T47D (cell line): ENCODE measurements around the gene ATP5IF1.

Experiments used
- DNase-seq, 2 experiments: peaks; one replicate each; pipeline versions ENCODE4 v3.0.0 to v3.0.0-alpha.2; 2011 to 2012; ENCODE audit warnings: low read depth in 1 of 2, low spot score in 1 of 2
- JUND ChIP-seq: IDR thresholded peaks from 2 replicates; pipeline ENCODE4 v1.6.1; 2012; ENCODE audit warnings: low read depth
- in situ Hi-C: cut with HindIII; loops from 2 replicates; pipeline ENCODE4 v1.10.0; 2016; ENCODE audit warnings: low sequenced_read_pairs, low pct_unique_long_range_greater_than_20kb

ATP5IF1 gene

DNA sequence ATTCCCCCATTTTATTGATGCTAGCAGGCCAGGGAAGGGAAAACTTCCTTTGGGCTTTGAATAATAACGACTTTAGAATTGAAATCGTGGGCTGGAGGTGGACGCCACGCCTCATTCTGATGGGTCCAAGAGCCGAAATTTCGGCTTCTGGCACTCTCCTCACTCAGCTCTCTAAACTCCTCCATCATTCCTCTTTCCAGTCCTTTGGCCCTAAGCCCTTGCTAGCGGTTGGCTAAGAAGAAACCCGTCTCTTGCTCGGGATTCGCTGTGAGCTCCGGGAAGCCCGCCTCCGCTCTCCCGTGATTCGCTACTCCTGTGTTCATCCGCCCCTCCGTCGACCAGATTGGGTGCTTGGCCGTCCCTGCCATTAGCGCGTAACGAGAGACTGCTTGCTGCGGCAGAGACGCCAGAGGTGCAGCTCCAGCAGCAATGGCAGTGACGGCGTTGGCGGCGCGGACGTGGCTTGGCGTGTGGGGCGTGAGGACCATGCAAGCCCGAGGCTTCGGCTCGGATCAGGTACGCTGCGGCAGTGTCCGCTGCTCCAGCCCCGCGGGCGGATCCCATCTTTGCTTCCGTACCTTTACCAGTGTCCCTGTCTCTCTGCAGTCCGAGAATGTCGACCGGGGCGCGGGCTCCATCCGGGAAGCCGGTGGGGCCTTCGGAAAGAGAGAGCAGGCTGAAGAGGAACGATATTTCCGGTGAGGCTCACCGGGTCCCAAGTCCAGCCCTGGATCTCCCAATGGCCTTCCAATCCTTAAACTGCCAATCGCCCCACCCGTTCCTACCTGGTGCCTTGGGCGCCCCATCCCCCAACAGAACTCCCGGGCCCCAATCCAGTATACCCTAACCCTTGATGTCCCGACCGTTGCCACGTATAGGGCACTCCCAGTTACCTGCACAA lies at the start of gene ATP5IF1:
Gene ATP5IF1, plus strand, starts transcription at position 370 of the 901 bp plus-strand sequence. Its CDS starts 60 bp downstream, at position 430.
- peak; percentile 93 to 97 for DNase-seq
- TF ChIP-seq JUND, result no peak

DNA sequence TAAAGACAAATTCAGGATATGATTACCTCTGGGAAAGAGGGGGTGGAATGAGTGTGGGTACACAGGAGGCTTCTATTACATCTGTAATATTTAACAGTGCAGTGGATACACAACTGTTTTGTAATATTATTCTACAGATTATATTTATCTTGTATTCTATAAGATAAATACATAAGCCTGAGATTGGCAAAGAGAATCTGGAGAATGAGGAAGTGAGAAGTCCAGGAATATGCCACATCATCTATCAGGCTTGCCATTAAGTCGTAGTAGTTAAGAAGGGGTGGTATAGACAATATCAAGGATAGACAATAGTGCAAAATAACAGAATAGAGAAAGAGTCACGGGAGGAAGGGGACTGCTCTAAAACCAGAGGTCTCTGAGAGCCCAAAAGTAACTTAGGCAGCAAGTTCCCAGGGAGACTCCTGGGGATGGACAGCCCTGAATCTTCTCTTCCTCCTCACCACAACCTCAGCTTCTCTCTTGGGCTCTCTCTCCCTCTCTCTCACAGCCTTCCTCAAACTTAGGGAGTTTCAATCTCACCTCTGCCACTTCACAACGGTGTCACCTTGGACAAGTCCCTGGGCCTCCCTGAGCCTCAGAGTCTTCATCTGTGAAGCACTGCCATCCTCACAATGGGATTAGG lies 45.5 kb upstream of the ATP5IF1 start:
- no peak for TF ChIP-seq JUND
- in situ Hi-C loops, result no loop called here
- no peak for DNase-seq

More for the DNA sequence above, at the start of gene ATP5IF1:
- in situ Hi-C loops, result no loop called here

DNA sequence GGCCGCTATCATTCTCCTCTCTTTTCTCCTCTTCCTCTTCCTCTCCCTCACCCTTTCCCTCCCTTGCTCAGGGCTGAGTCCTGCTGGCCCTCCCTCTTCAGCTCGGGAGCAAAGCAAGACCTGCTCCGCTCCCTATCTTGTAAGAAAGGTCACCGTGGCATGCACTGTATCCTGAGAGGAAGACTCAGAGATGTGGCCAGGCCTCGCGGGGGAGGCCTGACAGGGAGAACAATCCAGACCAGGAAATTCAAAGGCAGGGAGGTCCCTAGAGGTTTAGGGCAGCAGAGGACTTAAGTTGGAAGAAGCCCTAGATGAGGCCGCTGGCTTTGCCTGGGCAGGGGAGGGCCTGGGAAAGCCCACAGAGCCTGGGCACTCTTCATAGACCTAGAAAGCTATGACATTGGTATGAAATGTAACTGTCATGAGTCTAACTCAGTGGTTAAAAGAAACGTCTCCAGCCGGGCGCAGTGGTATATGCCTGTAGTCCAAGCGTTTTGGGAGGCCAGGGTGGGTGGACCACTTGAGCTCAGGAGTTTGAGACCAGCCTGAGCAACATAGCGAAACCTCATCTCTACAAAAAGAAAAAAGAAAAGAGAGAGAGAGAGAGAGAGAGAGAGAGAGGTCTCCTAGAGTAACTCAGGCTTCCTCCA lies 44.8 kb upstream of the ATP5IF1 start:
- in situ Hi-C loops, result no loop called here
- DNase-seq, result no peak
- TF ChIP-seq JUND, result no peak

DNA sequence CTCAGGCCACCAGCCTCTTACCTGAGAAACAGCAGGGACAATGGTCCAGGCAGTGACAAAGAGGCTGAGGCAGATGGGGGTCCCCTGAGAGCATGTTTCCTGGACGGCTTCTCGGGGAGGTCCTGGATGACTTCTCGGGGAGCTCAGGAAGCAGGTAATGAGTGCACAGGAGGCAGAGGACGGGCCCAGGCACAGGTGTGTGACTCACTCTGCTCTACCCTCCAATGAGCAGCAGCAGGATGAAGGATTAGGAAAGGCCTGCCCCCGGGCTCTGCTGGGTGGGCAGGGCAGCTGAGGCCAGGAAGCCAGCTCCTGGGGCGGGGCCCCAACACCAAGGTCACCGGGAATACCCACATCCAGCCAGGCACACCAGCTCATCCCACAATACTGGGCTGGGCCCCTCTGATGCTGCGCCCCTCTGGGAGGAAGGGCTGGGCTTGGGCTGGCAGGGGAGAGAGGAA lies 42.2 kb upstream of the ATP5IF1 start:
- in situ Hi-C loops, result no loop called here
- TF ChIP-seq JUND, result no peak
- DNase-seq, result peak in 1 of 2 experiments; percentile 35

DNA sequence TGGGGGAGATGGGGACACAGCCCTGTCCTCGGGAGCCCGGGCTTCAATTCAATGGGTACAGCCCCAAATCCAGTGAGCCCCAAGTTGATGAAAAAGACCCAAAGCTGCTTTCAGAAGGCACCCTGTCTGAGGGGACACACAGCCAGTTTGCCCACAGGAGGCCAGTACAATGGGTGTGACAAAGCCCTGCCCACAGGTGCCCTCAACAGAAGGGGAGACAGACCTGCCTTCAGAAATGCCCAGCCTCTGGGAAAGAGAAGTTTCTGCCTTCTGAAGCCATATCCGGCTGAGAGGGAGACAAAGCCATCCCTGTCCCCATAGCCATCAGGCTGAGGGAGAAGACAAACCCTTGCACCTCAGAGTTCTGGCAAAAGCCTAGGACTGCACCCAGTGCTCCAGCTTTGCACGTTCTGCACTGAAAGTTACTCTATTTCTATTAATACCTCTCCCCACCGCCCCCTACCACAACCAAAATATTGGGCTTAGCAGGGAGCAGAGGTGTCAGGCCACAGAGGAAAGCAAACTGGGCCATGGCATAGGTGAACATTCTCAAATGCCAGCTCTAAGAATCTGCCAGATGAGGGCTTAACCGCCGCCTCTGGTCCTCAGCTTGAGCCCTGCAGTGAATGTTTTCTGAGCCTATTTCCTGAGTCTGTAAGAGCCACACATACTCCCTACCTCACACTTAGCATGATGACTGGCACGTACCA lies 41.4 kb upstream of the ATP5IF1 start:
- no peak for DNase-seq
- in situ Hi-C loops, result no loop called here
- TF ChIP-seq JUND, result no peak

DNA sequence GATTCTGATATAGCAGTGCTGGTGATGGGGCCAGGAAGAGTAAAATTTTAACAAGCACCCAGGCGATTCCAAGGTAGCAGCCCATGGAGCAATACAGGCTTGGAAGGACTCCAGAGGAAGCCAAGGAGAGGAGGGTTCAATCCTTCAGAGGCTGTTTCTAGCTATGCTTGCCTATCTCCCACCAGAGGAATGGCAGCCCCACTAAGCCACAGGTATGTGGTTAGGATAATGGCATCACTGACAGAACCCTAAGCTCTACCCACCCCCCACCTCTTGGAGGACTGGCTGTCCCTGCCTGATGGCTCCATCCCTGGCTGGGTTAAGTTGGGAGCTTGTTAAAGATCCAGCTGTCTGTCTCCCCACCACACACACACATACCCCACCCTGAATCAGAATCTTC lies 40.1 kb upstream of the ATP5IF1 start:
- in situ Hi-C loops, result no loop called here
- DNase-seq, result no peak
- TF ChIP-seq JUND, result no peak

DNA sequence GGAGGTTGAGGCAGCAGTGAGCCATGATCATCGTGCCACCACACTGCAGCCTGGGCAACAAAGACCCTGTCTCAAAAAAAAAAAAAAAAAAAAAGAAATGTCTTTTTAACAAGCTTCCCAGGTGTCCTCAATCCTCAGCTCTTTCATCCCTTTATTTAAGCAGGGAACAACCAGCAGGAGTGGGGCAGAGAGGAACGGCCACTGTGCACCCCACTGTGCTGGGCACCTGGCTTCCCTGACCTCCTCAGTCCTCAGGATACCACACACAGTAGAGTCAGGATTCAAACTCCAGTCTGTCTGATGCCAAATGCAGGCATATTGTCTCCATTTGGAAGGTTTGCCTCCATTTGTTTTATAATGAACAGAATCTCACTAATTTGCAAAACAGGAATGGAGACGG lies 39.6 kb upstream of the ATP5IF1 start:
- in situ Hi-C loops, result no loop called here
- TF ChIP-seq JUND, result no peak
- DNase-seq, result no peak

DNA sequence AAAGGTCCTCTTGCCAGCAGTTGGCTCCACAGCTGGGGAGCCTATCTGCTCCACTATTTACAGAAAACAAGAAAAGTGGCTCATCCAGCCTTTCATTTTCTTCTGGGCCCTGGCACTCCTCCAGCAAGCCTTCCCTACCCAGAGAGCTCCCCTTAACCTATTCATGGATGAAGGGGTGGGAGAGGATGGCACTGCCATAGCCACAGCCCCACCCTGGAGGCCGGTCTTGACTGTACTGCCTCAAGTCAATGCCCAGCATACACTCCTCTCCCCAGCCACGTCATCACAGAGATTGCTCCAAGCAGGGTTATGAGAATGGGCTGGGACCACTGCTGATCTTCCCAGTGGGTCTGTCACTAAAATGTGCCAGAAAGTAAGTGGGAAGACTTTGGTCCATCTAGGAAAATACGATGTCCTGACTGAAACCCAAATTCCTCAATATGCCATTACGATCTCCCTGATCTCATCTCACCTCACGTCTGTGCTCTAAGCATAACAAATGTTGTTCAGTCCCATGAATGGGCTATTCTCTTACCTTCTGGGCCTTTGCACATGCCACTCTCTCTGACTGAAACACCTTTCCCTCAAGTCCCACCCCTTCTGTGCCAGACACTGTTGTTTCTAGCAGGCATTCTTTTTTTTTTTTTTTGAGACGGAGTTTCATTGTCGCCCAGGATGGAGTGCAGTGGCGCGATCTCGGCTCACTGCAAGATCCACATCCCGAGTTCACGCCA lies 38.1 kb upstream of the ATP5IF1 start:
- no peak for DNase-seq
- in situ Hi-C loops, result no loop called here
- no peak for TF ChIP-seq JUND

DNA sequence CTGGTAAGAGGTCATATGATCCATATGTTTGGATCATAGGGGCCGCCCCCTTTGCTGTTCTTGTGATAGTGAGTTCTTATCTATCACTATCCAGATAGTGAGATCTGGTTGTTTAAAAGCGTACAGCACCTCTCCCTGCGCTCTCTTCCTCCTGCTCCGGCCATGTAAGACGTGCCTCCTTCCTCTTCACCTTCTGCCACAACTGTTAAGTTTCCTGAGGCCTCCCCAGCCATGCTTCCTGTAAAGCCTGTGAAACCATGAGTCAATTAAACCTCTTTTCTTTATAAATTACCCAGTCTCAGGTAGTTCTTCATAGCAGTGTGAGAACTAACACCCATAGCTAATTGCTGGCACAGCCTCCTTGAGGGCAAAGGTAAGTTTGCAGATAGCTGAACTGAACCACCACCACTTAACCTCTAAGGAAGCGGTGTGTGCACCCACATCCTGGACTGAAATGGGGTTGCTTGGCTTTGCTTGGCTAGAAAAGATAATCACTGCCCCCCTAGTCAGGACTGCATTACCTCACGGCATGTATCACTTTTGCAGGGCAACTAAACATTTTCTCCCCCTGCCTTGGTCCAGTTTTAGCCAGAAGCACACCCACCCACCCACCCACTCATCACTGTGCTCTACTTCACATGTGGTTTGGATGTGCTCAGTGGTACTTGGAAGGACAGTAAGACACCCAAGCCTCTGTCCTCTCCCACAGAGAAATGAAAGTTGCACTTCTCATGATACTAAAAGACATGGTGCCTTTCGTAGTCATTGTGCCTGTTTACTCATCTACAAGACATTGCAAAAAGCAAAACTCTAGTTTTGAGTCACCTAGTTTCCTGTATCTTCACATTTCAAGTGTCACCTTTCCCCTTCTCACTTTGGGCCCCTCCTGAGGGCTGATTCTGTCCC lies 36.3 kb upstream of the ATP5IF1 start:
- in situ Hi-C loops, result no loop called here
- DNase-seq, result no peak
- no peak for TF ChIP-seq JUND

DNA sequence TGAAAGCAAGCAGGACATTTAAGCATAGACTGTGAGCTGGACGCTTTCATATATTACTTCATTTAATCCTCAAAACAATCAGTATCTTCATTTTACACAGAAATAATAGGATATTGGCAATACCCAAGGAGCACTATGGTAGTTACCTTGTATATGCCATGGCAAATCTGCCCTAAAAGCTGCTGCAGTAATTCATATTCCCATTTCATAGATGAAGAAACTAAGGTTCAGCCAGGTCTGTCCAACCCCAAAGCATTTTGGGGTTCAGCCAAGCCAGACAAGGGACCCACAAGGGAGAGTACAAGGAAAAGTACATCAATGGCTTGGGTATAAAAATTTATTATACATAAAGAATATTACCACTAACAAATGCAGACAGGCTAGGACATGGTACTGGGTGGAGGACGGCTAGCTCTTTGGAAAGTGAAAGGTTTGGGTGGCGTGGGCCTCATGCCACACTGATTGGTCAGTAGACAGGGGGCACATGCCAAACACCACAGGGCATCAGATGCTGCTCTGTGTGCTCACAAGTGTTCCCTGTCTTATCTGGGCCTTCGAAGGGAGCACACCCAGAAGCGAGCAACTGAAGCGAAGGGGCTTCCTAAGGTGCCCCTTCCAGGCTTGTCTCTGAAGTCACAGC lies 35.6 kb upstream of the ATP5IF1 start:
- in situ Hi-C loops, result no loop called here
- no peak for DNase-seq
- TF ChIP-seq JUND, result no peak
